Left ventricle myocardium inferior (tissue), 1 donor: Measurements from ENCODE around the gene AGO3. TPM values are rescaled to one million over a fixed set of nuclear protein-coding genes. Genes with fewer than 3 reads are reported as not detected.

ENCODE experiments used
- DNase-seq: peaks from one replicate; pipeline ENCODE4 v3.0.0-alpha.2; 2020
- H3K27ac ChIP-seq: fragments of 200-600 bp; replicated peaks from 2 replicates; pipeline ENCODE4 v1.8.0; 2021
- H3K27me3 ChIP-seq: fragments of 200-600 bp; 2 replicates; pipeline ENCODE4 v1.8.0; 2021; ENCODE audit warnings: low read depth
- H3K36me3 ChIP-seq: fragments of 200-600 bp; 2 replicates; pipeline ENCODE4 v1.8.0; 2021
- H3K4me1 ChIP-seq: fragments of 200-600 bp; 2 replicates; pipeline ENCODE4 v1.8.0; 2021
- H3K4me3 ChIP-seq: fragments of 200-600 bp; 2 replicates; pipeline ENCODE4 v1.8.0; 2021; ENCODE audit warnings: mild to moderate bottlenecking, moderate library complexity
- H3K9me3 ChIP-seq: fragments of 200-600 bp; replicated peaks from 2 replicates; pipeline ENCODE4 v1.8.0; 2021
- intact Hi-C: fragments of 100-400 bp; cut with micrococcal nuclease; formaldehyde crosslinking; loops from one replicate; pipeline ENCODE4 v1.11.0; 2022
- total RNA-seq: library from RNA; stranded (reverse); fragmentation: NEBNext Ultra II Directional; extraction: Animal tissue kit (Norgen Biotek cat#: 25700); gene quantifications from one replicate; pipeline ENCODE4 v1.2.1, GENCODE V29; 2021
- TF ChIP-seq, protein P1 (sequence below): fragments of 200-600 bp; IDR thresholded peaks from 2 replicates; pipeline ENCODE4 v1.8.0; 2021; ENCODE audit warnings: antibody characterized with exemption, mild to moderate bottlenecking, borderline replicate concordance
- donor health status: DM: no; HTN: yes; CAD: no; lungs with severe emphysema.

The AGO3 gene
- total RNA-seq, 1 donor from 2014 or later: 12.1 TPM

- H3K27me3 ChIP-seq: no peaks in the 10 kb centered on the region
- H3K4me3 ChIP-seq: no peak overlapping the region
- H3K36me3 ChIP-seq: peaks cover 24% of the 10 kb centered on the region
- H3K9me3 ChIP-seq: no peaks in the 10 kb centered on the region
- intact Hi-C loops: no loop called here
- H3K4me1 ChIP-seq: no peaks in the 10 kb centered on the region
- H3K27ac ChIP-seq: no peak overlapping the region
- no peak for DNase-seq
- TF ChIP-seq, protein P1, sequence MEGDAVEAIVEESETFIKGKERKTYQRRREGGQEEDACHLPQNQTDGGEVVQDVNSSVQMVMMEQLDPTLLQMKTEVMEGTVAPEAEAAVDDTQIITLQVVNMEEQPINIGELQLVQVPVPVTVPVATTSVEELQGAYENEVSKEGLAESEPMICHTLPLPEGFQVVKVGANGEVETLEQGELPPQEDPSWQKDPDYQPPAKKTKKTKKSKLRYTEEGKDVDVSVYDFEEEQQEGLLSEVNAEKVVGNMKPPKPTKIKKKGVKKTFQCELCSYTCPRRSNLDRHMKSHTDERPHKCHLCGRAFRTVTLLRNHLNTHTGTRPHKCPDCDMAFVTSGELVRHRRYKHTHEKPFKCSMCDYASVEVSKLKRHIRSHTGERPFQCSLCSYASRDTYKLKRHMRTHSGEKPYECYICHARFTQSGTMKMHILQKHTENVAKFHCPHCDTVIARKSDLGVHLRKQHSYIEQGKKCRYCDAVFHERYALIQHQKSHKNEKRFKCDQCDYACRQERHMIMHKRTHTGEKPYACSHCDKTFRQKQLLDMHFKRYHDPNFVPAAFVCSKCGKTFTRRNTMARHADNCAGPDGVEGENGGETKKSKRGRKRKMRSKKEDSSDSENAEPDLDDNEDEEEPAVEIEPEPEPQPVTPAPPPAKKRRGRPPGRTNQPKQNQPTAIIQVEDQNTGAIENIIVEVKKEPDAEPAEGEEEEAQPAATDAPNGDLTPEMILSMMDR: no peak
Measured at GRCh38 chr1:36053978-36054377, 123.1 kb downstream of the AGO3 start.

DNA sequence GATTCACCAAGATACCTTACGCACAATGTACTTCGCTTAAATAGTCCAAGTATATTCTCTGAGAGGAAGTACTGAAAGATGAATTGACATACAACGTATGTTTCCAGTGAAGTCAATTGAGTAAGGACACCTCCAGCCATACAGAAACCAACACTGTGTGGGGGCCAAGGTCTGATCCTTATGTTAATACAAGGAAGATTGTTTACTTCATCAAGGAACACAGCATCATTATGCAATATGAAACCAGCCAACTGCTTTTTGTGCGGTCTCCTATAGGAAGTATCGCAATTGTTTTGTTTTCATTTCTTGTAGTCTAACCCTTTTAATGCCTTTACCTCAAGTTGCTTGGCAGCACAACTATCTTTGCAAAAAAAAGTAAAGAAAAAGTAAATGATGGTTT lies 124.8 kb downstream of the AGO3 start:
- H3K36me3 ChIP-seq: peaks cover 25% of the 10 kb centered on the region
- intact Hi-C loops: no loop called here

DNA sequence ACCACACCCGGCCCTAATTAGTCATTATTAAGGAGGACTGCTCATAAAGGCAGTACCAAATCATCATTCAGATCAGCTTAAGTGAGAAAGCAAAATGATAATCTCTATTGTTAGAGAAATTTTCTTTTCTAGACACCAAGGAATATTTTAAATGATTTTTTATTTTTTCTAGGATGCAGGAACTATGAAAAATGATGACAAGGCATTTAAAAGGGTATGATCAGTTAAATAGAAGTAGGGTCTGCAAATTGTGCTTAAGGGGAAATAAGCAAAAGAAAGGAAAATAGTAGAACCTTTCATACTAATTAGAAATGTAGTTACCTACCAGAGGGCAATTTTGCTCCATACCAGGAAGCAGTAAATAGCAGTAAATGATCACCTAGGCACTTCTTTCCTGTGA lies 131.4 kb downstream of the AGO3 start:
- Histone ChIP-seq H3K4me3 (no peak overlapping the region), H3K36me3 (peaks cover 8% of the 10 kb centered on the region), H3K27ac (no peak overlapping the region), H3K9me3 (no peaks in the 10 kb centered on the region), H3K27me3 (no peaks in the 10 kb centered on the region), H3K4me1 (no peaks in the 10 kb centered on the region)
- intact Hi-C loops: no loop called here
- DNase-seq: no peak
- TF ChIP-seq, protein P1: no peak

More for the DNA sequence above, 124.8 kb downstream of the AGO3 start:
- Histone ChIP-seq H3K27me3 (no peaks in the 10 kb centered on the region), H3K4me3 (no peak overlapping the region), H3K9me3 (no peaks in the 10 kb centered on the region), H3K27ac (no peak overlapping the region), H3K4me1 (no peaks in the 10 kb centered on the region)
- no peak for DNase-seq
- TF ChIP-seq, protein P1: no peak

GRCh38 chr1:36067871-36068270 lies 137.0 kb downstream of the AGO3 start:
- Histone ChIP-seq H3K36me3 (no peaks in the 10 kb centered on the region), H3K9me3 (no peaks in the 10 kb centered on the region), H3K4me1 (no peaks in the 10 kb centered on the region), H3K27me3 (no peaks in the 10 kb centered on the region), H3K27ac (no peak overlapping the region), H3K4me3 (no peak overlapping the region)
- DNase-seq: no peak
- TF ChIP-seq, protein P1: no peak
- intact Hi-C loops: no loop called here

GRCh38 chr1:36068866-36069265 lies 138.0 kb downstream of the AGO3 start:
- no peak overlapping the region for H3K4me3 ChIP-seq
- H3K9me3 ChIP-seq: no peaks in the 10 kb centered on the region
- no peaks in the 10 kb centered on the region for H3K27me3 ChIP-seq
- intact Hi-C loops: no loop called here
- DNase-seq: no peak
- no peaks in the 10 kb centered on the region for H3K36me3 ChIP-seq
- no peak overlapping the region for H3K27ac ChIP-seq
- no peaks in the 10 kb centered on the region for H3K4me1 ChIP-seq
- TF ChIP-seq, protein P1: no peak

DNA sequence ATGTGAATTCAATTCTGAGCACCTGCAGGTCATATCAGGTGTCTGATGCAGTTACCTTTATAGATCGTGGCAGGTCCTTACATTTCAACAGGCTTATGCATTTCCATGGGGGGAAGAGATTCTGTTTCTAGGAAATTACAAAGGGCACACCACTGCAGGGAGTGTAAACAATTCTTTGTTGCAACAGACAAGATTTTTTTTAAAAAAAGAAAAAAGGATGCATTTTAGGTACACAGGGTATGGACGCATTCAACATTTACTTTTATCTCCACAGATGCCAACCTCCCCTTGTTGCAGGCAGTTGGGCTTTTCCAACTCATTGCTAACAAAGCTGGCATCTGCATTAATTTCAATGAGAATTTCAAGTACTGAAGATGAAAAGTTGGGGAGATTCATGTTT lies 139.4 kb downstream of the AGO3 start:
- intact Hi-C loops: no loop called here
- TF ChIP-seq, protein P1: no peak
- Histone ChIP-seq H3K27me3 (no peaks in the 10 kb centered on the region), H3K9me3 (no peaks in the 10 kb centered on the region), H3K27ac (no peak overlapping the region), H3K4me3 (no peak overlapping the region), H3K36me3 (no peaks in the 10 kb centered on the region), H3K4me1 (no peaks in the 10 kb centered on the region)
- no peak for DNase-seq
